Measurements from ENCODE around the gene ADD3.
"Not testable (repeated sequence)": the region's sequence is repeated elsewhere in the genome, so short reads cannot be mapped to it uniquely, and the experiment has no call there.

ADD3 gene

GRCh38 chr10:110022716-110023504 is 15.1 kb downstream of the ADD3 start:
- no peak overlapping the region for H3K4me3 ChIP-seq (ENCODE audit: low read depth, low read length)
- no peak for DNase-seq (ENCODE audit: low read depth)

- no peak for DNase-seq (ENCODE audit: low read depth)
- H3K4me3 ChIP-seq (ENCODE audit: low read depth, low read length) = no peak overlapping the region
Measured at GRCh38 chr10:110023785-110024465, 16.1 kb downstream of the ADD3 start.

GRCh38 chr10:110029450-110029849 is 21.7 kb downstream of the ADD3 start:
- H3K4me3 ChIP-seq (ENCODE audit: low read depth, low read length) = no peak overlapping the region
- DNase-seq (ENCODE audit: low read depth) = no peak

- H3K4me3 ChIP-seq (ENCODE audit: low read depth, low read length) = no peak overlapping the region
- no peak for DNase-seq (ENCODE audit: low read depth)
Measured at GRCh38 chr10:110032801-110033700, 25.3 kb downstream of the ADD3 start.

GRCh38 chr10:110033701-110034235 is 26.0 kb downstream of the ADD3 start:
- no peak for DNase-seq (ENCODE audit: low read depth)
- H3K4me3 ChIP-seq (ENCODE audit: low read depth, low read length) = no peak overlapping the region

GRCh38 chr10:110034596-110034995 is 26.8 kb downstream of the ADD3 start:
- H3K4me3 ChIP-seq (ENCODE audit: low read depth, low read length) = no peak overlapping the region
- no peak for DNase-seq (ENCODE audit: low read depth)

- DNase-seq (ENCODE audit: low read depth) = no peak
- H3K4me3 ChIP-seq (ENCODE audit: low read depth, low read length) = no peak overlapping the region
Measured at GRCh38 chr10:110035070-110035921, 27.5 kb downstream of the ADD3 start.

- no peak overlapping the region for H3K4me3 ChIP-seq (ENCODE audit: low read depth, low read length)
- DNase-seq (ENCODE audit: low read depth) = no peak
Measured at GRCh38 chr10:110036640-110037039, 28.9 kb downstream of the ADD3 start.

- no peak for DNase-seq (ENCODE audit: low read depth)
- no peak overlapping the region for H3K4me3 ChIP-seq (ENCODE audit: low read depth, low read length)
Measured at GRCh38 chr10:110039254-110039653, 31.5 kb downstream of the ADD3 start.

GRCh38 chr10:110040108-110040507 is 32.3 kb downstream of the ADD3 start:
- no peak overlapping the region for H3K4me3 ChIP-seq (ENCODE audit: low read depth, low read length)
- no peak for DNase-seq (ENCODE audit: low read depth)

- DNase-seq (ENCODE audit: low read depth) = no peak
- H3K4me3 ChIP-seq (ENCODE audit: low read depth, low read length) = no peak overlapping the region
Measured at GRCh38 chr10:110040767-110041478, 33.1 kb downstream of the ADD3 start.

- no peak for DNase-seq (ENCODE audit: low read depth)
- H3K4me3 ChIP-seq (ENCODE audit: low read depth, low read length) = no peak overlapping the region
Measured at GRCh38 chr10:110041479-110041829, 33.7 kb downstream of the ADD3 start.

- DNase-seq (ENCODE audit: low read depth) = no peak
- H3K4me3 ChIP-seq (ENCODE audit: low read depth, low read length) = no peak overlapping the region
Measured at GRCh38 chr10:110042181-110042580, 34.4 kb downstream of the ADD3 start.

GRCh38 chr10:110042891-110043290 is 35.1 kb downstream of the ADD3 start:
- no peak for DNase-seq (ENCODE audit: low read depth)
- H3K4me3 ChIP-seq (ENCODE audit: low read depth, low read length) = no peak overlapping the region

GRCh38 chr10:110044681-110045080 is 36.9 kb downstream of the ADD3 start:
- DNase-seq (ENCODE audit: low read depth) = no peak
- no peak overlapping the region for H3K4me3 ChIP-seq (ENCODE audit: low read depth, low read length)

GRCh38 chr10:110045772-110046171 is 38.0 kb downstream of the ADD3 start:
- H3K4me3 ChIP-seq (ENCODE audit: low read depth, low read length) = no peak overlapping the region
- DNase-seq (ENCODE audit: low read depth) = no peak

- H3K4me3 ChIP-seq (ENCODE audit: low read depth, low read length); DNase-seq (ENCODE audit: low read depth): not testable (repeated sequence)
Measured at GRCh38 chr10:110048145-110048544, 40.4 kb downstream of the ADD3 start.

GRCh38 chr10:110048781-110049180 is 41.0 kb downstream of the ADD3 start:
- DNase-seq (ENCODE audit: low read depth) = no peak
- H3K4me3 ChIP-seq (ENCODE audit: low read depth, low read length) = no peak overlapping the region

All from skeletal muscle cell (primary cell).